ENCODE results near the gene TRDN.

Gene TRDN

DNA sequence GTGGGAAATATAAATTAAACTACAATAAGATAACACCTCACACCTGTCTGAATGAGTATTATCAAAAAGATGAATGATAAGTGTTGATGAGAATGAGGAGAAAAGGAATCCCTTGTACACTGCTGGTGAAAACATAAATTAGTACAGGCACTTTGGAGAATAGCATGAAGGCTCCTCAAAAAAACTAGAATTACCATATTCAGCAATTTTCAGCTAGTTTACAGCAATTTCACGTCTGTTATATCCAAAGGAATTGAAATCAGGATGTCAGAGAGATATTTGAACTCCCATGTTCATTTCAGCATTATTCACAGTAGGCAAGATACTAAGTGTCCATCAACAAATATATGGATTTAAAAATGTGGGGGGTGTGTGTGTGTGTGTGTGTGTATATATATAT is 348.1 kb downstream of the TRDN start:
- Histone ChIP-seq H3K27me3 (ENCODE audit: control insufficient read depth, low read length) (no peaks in the 10 kb centered on the region), H3K79me2 (ENCODE audit: control insufficient read depth, low read length) (no peaks in the 10 kb centered on the region), H3F3A (ENCODE audit: control insufficient read depth, insufficient read depth) (no peaks in the 10 kb centered on the region), H3K4me2 (ENCODE audit: low read length) (no peak overlapping the region), H3K27ac (ENCODE audit: low read depth, low read length) (no peak overlapping the region), H3K36me3 (ENCODE audit: control insufficient read depth, low read length) (no peaks in the 10 kb centered on the region), H3K4me3 (ENCODE audit: low read length) (no peak overlapping the region), H4K20me1 (ENCODE audit: control insufficient read depth, insufficient read depth, low read depth, low read length) (no peaks in the 10 kb centered on the region), H3K9me2 (replicated peaks; ENCODE audit: control insufficient read depth, low read length) (no peaks in the 10 kb centered on the region), H3K9me3 (ENCODE audit: control insufficient read depth, insufficient read depth, low read length) (no peaks in the 10 kb centered on the region), H3K4me1 (ENCODE audit: control insufficient read depth, low read length) (no peaks in the 10 kb centered on the region)
- TF ChIP-seq EZH2phosphoT487 (IDR thresholded peaks at IDR 0.05; ENCODE audit: borderline replicate concordance, low read length) = no peak

DNA sequence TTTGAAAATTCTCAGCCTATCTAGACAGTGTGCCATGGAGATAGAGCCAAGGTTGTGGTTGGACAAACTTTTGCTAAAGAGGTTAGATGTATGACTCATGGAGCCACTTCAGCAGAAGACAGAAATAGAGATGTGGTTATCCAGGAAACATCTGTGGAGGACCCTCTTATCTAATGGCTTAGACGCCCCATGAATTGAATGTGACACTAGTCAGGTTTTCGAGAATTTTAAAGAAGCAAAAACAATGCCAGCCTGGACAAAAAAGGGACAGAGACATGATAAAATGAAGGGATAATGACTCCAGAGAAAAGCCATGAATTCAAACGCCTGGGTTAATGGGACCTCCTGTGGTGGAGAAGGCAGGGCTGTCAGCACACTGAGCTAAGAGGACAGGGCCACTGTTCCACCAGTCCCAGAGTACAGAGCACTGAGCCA is 360.2 kb downstream of the TRDN start:
- H3K79me2 ChIP-seq (ENCODE audit: control insufficient read depth, low read length) = no peaks in the 10 kb centered on the region
- no peak overlapping the region for H3K4me3 ChIP-seq (ENCODE audit: low read length)
- no peaks in the 10 kb centered on the region for H3F3A ChIP-seq (ENCODE audit: control insufficient read depth, insufficient read depth)
- H3K36me3 ChIP-seq (ENCODE audit: control insufficient read depth, low read length) = no peaks in the 10 kb centered on the region
- H3K27me3 ChIP-seq (ENCODE audit: control insufficient read depth, low read length) = no peaks in the 10 kb centered on the region
- H4K20me1 ChIP-seq (ENCODE audit: control insufficient read depth, insufficient read depth, low read depth, low read length) = no peaks in the 10 kb centered on the region
- H3K4me2 ChIP-seq (ENCODE audit: low read length) = no peak overlapping the region
- H3K4me1 ChIP-seq (ENCODE audit: control insufficient read depth, low read length) = no peaks in the 10 kb centered on the region
- H3K9me3 ChIP-seq (ENCODE audit: control insufficient read depth, insufficient read depth, low read length) = no peaks in the 10 kb centered on the region
- no peak overlapping the region for H3K27ac ChIP-seq (ENCODE audit: low read depth, low read length)
- TF ChIP-seq, protein P1, sequence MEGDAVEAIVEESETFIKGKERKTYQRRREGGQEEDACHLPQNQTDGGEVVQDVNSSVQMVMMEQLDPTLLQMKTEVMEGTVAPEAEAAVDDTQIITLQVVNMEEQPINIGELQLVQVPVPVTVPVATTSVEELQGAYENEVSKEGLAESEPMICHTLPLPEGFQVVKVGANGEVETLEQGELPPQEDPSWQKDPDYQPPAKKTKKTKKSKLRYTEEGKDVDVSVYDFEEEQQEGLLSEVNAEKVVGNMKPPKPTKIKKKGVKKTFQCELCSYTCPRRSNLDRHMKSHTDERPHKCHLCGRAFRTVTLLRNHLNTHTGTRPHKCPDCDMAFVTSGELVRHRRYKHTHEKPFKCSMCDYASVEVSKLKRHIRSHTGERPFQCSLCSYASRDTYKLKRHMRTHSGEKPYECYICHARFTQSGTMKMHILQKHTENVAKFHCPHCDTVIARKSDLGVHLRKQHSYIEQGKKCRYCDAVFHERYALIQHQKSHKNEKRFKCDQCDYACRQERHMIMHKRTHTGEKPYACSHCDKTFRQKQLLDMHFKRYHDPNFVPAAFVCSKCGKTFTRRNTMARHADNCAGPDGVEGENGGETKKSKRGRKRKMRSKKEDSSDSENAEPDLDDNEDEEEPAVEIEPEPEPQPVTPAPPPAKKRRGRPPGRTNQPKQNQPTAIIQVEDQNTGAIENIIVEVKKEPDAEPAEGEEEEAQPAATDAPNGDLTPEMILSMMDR (IDR thresholded peaks at IDR 0.05; ENCODE audit: low read depth, low read length, poor library complexity, severe bottlenecking) = no peak
- TF ChIP-seq EZH2phosphoT487 (IDR thresholded peaks at IDR 0.05; ENCODE audit: borderline replicate concordance, low read length) = no peak
- H3K9me2 ChIP-seq (replicated peaks; ENCODE audit: control insufficient read depth, low read length) = no peaks in the 10 kb centered on the region

DNA sequence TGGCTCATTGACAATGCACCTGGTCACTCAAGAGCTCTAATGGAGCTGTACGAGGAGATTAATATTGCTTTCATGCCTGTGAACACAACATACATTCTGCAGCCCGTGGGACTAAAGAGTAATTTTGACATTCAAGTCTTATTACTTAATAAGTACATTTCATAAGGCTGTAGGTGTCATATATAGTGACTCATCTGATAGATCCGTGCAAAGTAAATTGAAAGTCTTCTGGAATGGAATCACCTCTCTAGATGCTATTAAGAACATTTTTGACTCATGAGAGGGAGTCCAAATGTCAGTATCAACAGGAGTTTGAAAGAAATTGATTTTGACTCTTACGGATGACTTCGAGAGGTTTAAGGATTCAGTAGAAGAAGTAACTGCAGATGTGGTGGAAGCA is 372.8 kb downstream of the TRDN start:
- Histone ChIP-seq H3K4me1 (ENCODE audit: control insufficient read depth, low read length) (no peaks in the 10 kb centered on the region), H3K9me2 (replicated peaks; ENCODE audit: control insufficient read depth, low read length) (no peaks in the 10 kb centered on the region), H3K4me3 (ENCODE audit: low read length) (no peak overlapping the region), H3K4me2 (ENCODE audit: low read length) (no peak overlapping the region), H4K20me1 (ENCODE audit: control insufficient read depth, insufficient read depth, low read depth, low read length) (no peaks in the 10 kb centered on the region), H3K9me3 (ENCODE audit: control insufficient read depth, insufficient read depth, low read length) (no peaks in the 10 kb centered on the region), H3F3A (ENCODE audit: control insufficient read depth, insufficient read depth) (no peaks in the 10 kb centered on the region), H3K27ac (ENCODE audit: low read depth, low read length) (no peak overlapping the region), H3K36me3 (ENCODE audit: control insufficient read depth, low read length) (no peaks in the 10 kb centered on the region), H3K27me3 (ENCODE audit: control insufficient read depth, low read length) (no peaks in the 10 kb centered on the region), H3K79me2 (ENCODE audit: control insufficient read depth, low read length) (no peaks in the 10 kb centered on the region)
- no peak for TF ChIP-seq EZH2phosphoT487 (IDR thresholded peaks at IDR 0.05; ENCODE audit: borderline replicate concordance, low read length)
- TF ChIP-seq, protein P1 (IDR thresholded peaks at IDR 0.05; ENCODE audit: low read depth, low read length, poor library complexity, severe bottlenecking) = no peak

DNA sequence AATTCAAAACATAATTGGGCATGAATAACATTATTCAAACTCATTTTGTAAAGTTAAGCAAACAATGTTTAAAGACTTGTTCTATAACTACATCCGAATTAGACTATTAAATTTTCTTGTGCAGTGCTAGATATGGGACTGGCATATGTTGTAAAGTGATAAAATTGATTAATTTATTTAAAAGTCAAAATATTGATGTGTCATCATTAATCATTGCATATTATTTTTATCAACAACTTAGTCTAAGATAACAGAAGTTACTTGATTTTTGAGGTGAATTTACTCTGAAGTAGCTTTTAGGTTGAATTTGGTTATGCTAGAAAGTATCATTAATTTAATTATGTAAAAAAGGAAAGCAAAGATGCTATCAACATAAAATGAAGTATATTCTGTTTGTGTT is 396.1 kb downstream of the TRDN start:
- Histone ChIP-seq H3K9me2 (replicated peaks; ENCODE audit: control insufficient read depth, low read length) (no peaks in the 10 kb centered on the region), H3K4me2 (ENCODE audit: low read length) (no peak overlapping the region), H3K36me3 (ENCODE audit: control insufficient read depth, low read length) (no peaks in the 10 kb centered on the region), H3K4me3 (ENCODE audit: low read length) (no peak overlapping the region), H4K20me1 (ENCODE audit: control insufficient read depth, insufficient read depth, low read depth, low read length) (no peaks in the 10 kb centered on the region), H3K79me2 (ENCODE audit: control insufficient read depth, low read length) (no peaks in the 10 kb centered on the region), H3K4me1 (ENCODE audit: control insufficient read depth, low read length) (no peaks in the 10 kb centered on the region), H3K27me3 (ENCODE audit: control insufficient read depth, low read length) (no peaks in the 10 kb centered on the region), H3K27ac (ENCODE audit: low read depth, low read length) (no peak overlapping the region), H3K9me3 (ENCODE audit: control insufficient read depth, insufficient read depth, low read length) (no peaks in the 10 kb centered on the region), H3F3A (ENCODE audit: control insufficient read depth, insufficient read depth) (no peaks in the 10 kb centered on the region)
- no peak for TF ChIP-seq EZH2phosphoT487 (IDR thresholded peaks at IDR 0.05; ENCODE audit: borderline replicate concordance, low read length)
- TF ChIP-seq, protein P1 (IDR thresholded peaks at IDR 0.05; ENCODE audit: low read depth, low read length, poor library complexity, severe bottlenecking) = no peak

All from DOHH2 (cell line).